ENCODE measurements around the gene DPP10.
"Not testable (repeated sequence)": the region's sequence is repeated elsewhere in the genome, so short reads cannot be mapped to it uniquely, and the experiment has no call there.

The DPP10 gene

GRCh38 chr2:114729026-114729425 lies 286.6 kb downstream of the DPP10 start:
- DNase-seq, result no peak

GRCh38 chr2:114735126-114735525 lies 292.7 kb downstream of the DPP10 start:
- no peak for DNase-seq

- no peak for DNase-seq
These were observed 299.8 kb downstream of the DPP10 start for GRCh38 chr2:114742245-114742644.

GRCh38 chr2:114745700-114746099 lies 303.3 kb downstream of the DPP10 start:
- no peak for DNase-seq

- DNase-seq, result not testable (repeated sequence)
These were observed 305.7 kb downstream of the DPP10 start for GRCh38 chr2:114748175-114748574.

- DNase-seq, result no peak
These were observed 310.0 kb downstream of the DPP10 start for GRCh38 chr2:114752425-114752824.

GRCh38 chr2:114753145-114753544 lies 310.7 kb downstream of the DPP10 start:
- no peak for DNase-seq

GRCh38 chr2:114754907-114755563 lies 312.6 kb downstream of the DPP10 start:
- no peak for DNase-seq

- no peak for DNase-seq
These were observed 319.9 kb downstream of the DPP10 start for GRCh38 chr2:114762376-114762775.

- DNase-seq, result no peak
These were observed 320.5 kb downstream of the DPP10 start for GRCh38 chr2:114762986-114763385.

GRCh38 chr2:114769110-114769509 lies 326.7 kb downstream of the DPP10 start:
- DNase-seq, result no peak

- DNase-seq, result no peak
These were observed 327.6 kb downstream of the DPP10 start for GRCh38 chr2:114769991-114770390.

GRCh38 chr2:114784046-114784445 lies 341.6 kb downstream of the DPP10 start:
- DNase-seq, result no peak

GRCh38 chr2:114784890-114785583 lies 342.6 kb downstream of the DPP10 start:
- no peak for DNase-seq

- no peak for DNase-seq
These were observed 344.5 kb downstream of the DPP10 start for GRCh38 chr2:114786901-114787300.

- no peak for DNase-seq
These were observed 345.0 kb downstream of the DPP10 start for GRCh38 chr2:114787486-114787885.

- DNase-seq, result no peak
These were observed 347.5 kb downstream of the DPP10 start for GRCh38 chr2:114789989-114790388.

GRCh38 chr2:114797540-114797939 lies 355.1 kb downstream of the DPP10 start:
- no peak for DNase-seq

GRCh38 chr2:114797942-114798341 lies 355.5 kb downstream of the DPP10 start:
- no peak for DNase-seq

GRCh38 chr2:114800371-114800770 lies 357.9 kb downstream of the DPP10 start:
- DNase-seq, result no peak

- DNase-seq, result no peak
These were observed 362.8 kb downstream of the DPP10 start for GRCh38 chr2:114805195-114805594.

- DNase-seq, result no peak
These were observed 367.7 kb downstream of the DPP10 start for GRCh38 chr2:114810092-114810491.

- no peak for DNase-seq
These were observed 369.8 kb downstream of the DPP10 start for GRCh38 chr2:114812261-114812660.

GRCh38 chr2:114814355-114814754 lies 371.9 kb downstream of the DPP10 start:
- no peak for DNase-seq

- DNase-seq, result no peak
These were observed 378.6 kb downstream of the DPP10 start for GRCh38 chr2:114821055-114821454.

Data from right hindlimb (tissue), 1 donor.